ENCODE data around the gene TRAPPC6A. TPM values are rescaled to one million over a fixed set of nuclear protein-coding genes. Genes with fewer than 3 reads are reported as not detected.

Gene TRAPPC6A
- total and polyA plus RNA-seq, 9 of the 15 experiments (the other 6 are each of a cell fraction or from before 2014, with no cell fraction given), result 0.82 to 23.6 (median 11.6) TPM

DNA sequence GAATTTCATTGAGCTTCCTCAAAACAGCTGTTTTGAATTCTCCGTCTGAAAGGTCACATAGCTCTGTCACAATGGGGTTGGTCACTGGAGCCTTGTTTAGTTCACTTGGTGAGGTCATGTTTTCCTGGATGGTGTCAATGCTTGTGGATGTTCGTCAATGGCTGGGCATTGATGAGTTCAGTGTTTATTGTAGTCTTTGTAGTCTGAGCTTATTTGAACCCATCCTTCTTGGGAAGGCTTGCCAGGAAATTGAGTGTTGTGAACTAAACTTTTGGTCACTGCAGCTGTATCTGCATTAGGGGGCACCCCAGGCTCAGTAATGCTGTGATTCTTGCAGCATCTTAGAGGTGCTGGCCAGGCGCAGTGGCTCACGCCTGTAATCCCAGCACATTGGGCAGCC is 22.5 kb upstream of the TRAPPC6A start (continued):
- TF ChIP-seq, protein P1, sequence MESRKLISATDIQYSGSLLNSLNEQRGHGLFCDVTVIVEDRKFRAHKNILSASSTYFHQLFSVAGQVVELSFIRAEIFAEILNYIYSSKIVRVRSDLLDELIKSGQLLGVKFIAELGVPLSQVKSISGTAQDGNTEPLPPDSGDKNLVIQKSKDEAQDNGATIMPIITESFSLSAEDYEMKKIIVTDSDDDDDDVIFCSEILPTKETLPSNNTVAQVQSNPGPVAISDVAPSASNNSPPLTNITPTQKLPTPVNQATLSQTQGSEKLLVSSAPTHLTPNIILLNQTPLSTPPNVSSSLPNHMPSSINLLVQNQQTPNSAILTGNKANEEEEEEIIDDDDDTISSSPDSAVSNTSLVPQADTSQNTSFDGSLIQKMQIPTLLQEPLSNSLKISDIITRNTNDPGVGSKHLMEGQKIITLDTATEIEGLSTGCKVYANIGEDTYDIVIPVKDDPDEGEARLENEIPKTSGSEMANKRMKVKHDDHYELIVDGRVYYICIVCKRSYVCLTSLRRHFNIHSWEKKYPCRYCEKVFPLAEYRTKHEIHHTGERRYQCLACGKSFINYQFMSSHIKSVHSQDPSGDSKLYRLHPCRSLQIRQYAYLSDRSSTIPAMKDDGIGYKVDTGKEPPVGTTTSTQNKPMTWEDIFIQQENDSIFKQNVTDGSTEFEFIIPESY (CRISPR knock-in tag; IDR thresholded peaks at IDR 0.05), result peak; percentile 87
- TF ChIP-seq STAG1 (CRISPR knock-in tag; IDR thresholded peaks at IDR 0.05; ENCODE audit: borderline replicate concordance) (peak; percentile 59; the same call in 1 of the 2 replicates), ZNF766 (CRISPR knock-in tag; conservative IDR thresholded peaks at IDR 0.05) (no peak), NFIX (CRISPR knock-in tag; IDR thresholded peaks at IDR 0.05; ENCODE audit: low read depth) (no peak), RAD21 (CRISPR knock-in tag; conservative IDR thresholded peaks at IDR 0.05 in 1 of 2, IDR thresholded peaks at IDR 0.05 in 1 of 2) (peak; percentile 28 to 95), NCOA6 (IDR thresholded peaks at IDR 0.05) (no peak)
- TF ChIP-seq, protein P2, sequence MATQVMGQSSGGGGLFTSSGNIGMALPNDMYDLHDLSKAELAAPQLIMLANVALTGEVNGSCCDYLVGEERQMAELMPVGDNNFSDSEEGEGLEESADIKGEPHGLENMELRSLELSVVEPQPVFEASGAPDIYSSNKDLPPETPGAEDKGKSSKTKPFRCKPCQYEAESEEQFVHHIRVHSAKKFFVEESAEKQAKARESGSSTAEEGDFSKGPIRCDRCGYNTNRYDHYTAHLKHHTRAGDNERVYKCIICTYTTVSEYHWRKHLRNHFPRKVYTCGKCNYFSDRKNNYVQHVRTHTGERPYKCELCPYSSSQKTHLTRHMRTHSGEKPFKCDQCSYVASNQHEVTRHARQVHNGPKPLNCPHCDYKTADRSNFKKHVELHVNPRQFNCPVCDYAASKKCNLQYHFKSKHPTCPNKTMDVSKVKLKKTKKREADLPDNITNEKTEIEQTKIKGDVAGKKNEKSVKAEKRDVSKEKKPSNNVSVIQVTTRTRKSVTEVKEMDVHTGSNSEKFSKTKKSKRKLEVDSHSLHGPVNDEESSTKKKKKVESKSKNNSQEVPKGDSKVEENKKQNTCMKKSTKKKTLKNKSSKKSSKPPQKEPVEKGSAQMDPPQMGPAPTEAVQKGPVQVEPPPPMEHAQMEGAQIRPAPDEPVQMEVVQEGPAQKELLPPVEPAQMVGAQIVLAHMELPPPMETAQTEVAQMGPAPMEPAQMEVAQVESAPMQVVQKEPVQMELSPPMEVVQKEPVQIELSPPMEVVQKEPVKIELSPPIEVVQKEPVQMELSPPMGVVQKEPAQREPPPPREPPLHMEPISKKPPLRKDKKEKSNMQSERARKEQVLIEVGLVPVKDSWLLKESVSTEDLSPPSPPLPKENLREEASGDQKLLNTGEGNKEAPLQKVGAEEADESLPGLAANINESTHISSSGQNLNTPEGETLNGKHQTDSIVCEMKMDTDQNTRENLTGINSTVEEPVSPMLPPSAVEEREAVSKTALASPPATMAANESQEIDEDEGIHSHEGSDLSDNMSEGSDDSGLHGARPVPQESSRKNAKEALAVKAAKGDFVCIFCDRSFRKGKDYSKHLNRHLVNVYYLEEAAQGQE (IDR thresholded peaks at IDR 0.05; ENCODE audit: borderline replicate concordance), result peak; percentile 88
- TF ChIP-seq, protein P2 (CRISPR knock-in tag; IDR thresholded peaks at IDR 0.05; ENCODE audit: low read depth), result no peak
- TF ChIP-seq, protein P3, sequence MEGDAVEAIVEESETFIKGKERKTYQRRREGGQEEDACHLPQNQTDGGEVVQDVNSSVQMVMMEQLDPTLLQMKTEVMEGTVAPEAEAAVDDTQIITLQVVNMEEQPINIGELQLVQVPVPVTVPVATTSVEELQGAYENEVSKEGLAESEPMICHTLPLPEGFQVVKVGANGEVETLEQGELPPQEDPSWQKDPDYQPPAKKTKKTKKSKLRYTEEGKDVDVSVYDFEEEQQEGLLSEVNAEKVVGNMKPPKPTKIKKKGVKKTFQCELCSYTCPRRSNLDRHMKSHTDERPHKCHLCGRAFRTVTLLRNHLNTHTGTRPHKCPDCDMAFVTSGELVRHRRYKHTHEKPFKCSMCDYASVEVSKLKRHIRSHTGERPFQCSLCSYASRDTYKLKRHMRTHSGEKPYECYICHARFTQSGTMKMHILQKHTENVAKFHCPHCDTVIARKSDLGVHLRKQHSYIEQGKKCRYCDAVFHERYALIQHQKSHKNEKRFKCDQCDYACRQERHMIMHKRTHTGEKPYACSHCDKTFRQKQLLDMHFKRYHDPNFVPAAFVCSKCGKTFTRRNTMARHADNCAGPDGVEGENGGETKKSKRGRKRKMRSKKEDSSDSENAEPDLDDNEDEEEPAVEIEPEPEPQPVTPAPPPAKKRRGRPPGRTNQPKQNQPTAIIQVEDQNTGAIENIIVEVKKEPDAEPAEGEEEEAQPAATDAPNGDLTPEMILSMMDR (IDR thresholded peaks at IDR 0.05 in 2 of 3, conservative IDR thresholded peaks at IDR 0.05 in 1 of 3; ENCODE audit: insufficient read depth in 2 of 3, low read depth in 1 of 3, low read length in 3 of 3), result peak; percentile 61 to 83 (median 71)

Measured in K562 (cell line).